CD14-positive monocyte (primary cell): ENCODE results near the gene WIZ. TPM values are rescaled to one million over a fixed set of nuclear protein-coding genes. Genes with fewer than 3 reads are reported as not detected.
A peak's percentile ranks its signal among the peaks of the same experiment; 100 is the strongest.

Source experiments
- DNase-seq, 3 donors: peaks; one replicate each; pipeline ENCODE4 v3.0.0-alpha.2; 2011 to 2022
- H2AFZ ChIP-seq: 2 replicates; pipeline ENCODE4 v1.6.0; 2012; ENCODE audit warnings: mild to moderate bottlenecking, low read depth, low read length, inconsistent platforms; ENCODE audit not compliant: insufficient read depth, poor library complexity, severe bottlenecking
- H3K27ac ChIP-seq, 2 donors: 1 replicate in 1 of 2; 2 replicates in 1 of 2; pipeline ENCODE4 v1.5.1; 2012 to 2013; ENCODE audit warnings: low read length in 2 of 2, control low read depth in 1 of 2, inconsistent platforms in 1 of 2, low read depth in 1 of 2, mild to moderate bottlenecking in 1 of 2
- H3K27me3 ChIP-seq, 2 donors: one replicate each; pipeline versions ENCODE4 v1.6.0 to v1.6.1; 2011 to 2013; ENCODE audit warnings: low read length in 2 of 2; ENCODE audit not compliant: control insufficient read depth in 2 of 2, insufficient read depth in 2 of 2
- H3K36me3 ChIP-seq, 2 donors: replicated peaks in 1 of 2; 1 replicate in 1 of 2; 2 replicates in 1 of 2; pipeline versions ENCODE4 v1.5.1 to v1.6.1; 2012 to 2013; ENCODE audit warnings: low read length in 2 of 2, control low read depth in 1 of 2, inconsistent platforms in 1 of 2, mild to moderate bottlenecking in 1 of 2; ENCODE audit not compliant: insufficient read depth in 2 of 2, control insufficient read depth in 1 of 2
- H3K4me1 ChIP-seq, 2 donors: 1 replicate in 1 of 2; 2 replicates in 1 of 2; pipeline versions ENCODE4 v1.5.1 to v1.6.1; 2012 to 2013; ENCODE audit warnings: low read length in 2 of 2, control low read depth in 1 of 2, inconsistent platforms in 1 of 2, mild to moderate bottlenecking in 1 of 2, moderate library complexity in 1 of 2; ENCODE audit not compliant: insufficient read depth in 2 of 2, control insufficient read depth in 1 of 2
- H3K4me2 ChIP-seq: replicated peaks from 2 replicates; pipeline ENCODE3; 2012; ENCODE audit warnings: low read length, moderate library complexity, mild to moderate bottlenecking; ENCODE audit not compliant: poor library complexity, severe bottlenecking; ENCODE audit errors: extremely low read depth
- H3K4me3 ChIP-seq, 3 experiments: fragments of 200-600 bp in 1 of 3; sonication (generic) in 1 of 3; replicated peaks in 1 of 3; 1 replicate in 2 of 3; 2 replicates in 1 of 3; pipeline ENCODE4 v1.5.1; 2011 to 2013; ENCODE audit warnings: low read length in 3 of 3, mild to moderate bottlenecking in 3 of 3, control low read depth in 2 of 3, low read depth in 2 of 3, inconsistent platforms in 1 of 3, moderate library complexity in 1 of 3
- H3K79me2 ChIP-seq: 2 replicates; pipeline ENCODE4 v1.6.0; 2012; ENCODE audit warnings: mild to moderate bottlenecking, control low read depth, inconsistent platforms, low read length, moderate library complexity; ENCODE audit not compliant: insufficient read depth
- H3K9ac ChIP-seq: 2 replicates; pipeline ENCODE4 v1.6.0; 2017; ENCODE audit warnings: low read length, mild to moderate bottlenecking; ENCODE audit not compliant: insufficient read depth, poor library complexity, severe bottlenecking
- H3K9me3 ChIP-seq, 2 donors: replicated peaks in 1 of 2; 1 replicate in 1 of 2; 2 replicates in 1 of 2; pipeline versions ENCODE4 v1.5.1 to v1.6.1; 2012 to 2013; ENCODE audit warnings: low read length in 2 of 2, control low read depth in 1 of 2; ENCODE audit not compliant: control insufficient read depth in 1 of 2, insufficient read depth in 1 of 2
- H4K20me1 ChIP-seq: 2 replicates; pipeline ENCODE4 v1.6.0; 2012; ENCODE audit warnings: mild to moderate bottlenecking, low read length, control low read depth, moderate library complexity; ENCODE audit not compliant: insufficient read depth
- H3K27ac Mint-ChIP-seq, 7 donors: one replicate each; pipeline ENCODE4 v1.8.0; 2020; ENCODE audit warnings: mild to moderate bottlenecking in 7 of 7, mixed read lengths in 7 of 7, moderate library complexity in 6 of 7, inconsistent platforms in 2 of 7
- H3K27me3 Mint-ChIP-seq, 3 donors: one replicate each; pipeline ENCODE4 v1.8.0; 2021 to 2022; ENCODE audit warnings: low read depth in 3 of 3, mild to moderate bottlenecking in 3 of 3, mixed read lengths in 3 of 3, moderate library complexity in 3 of 3, inconsistent platforms in 1 of 3
- H3K36me3 Mint-ChIP-seq, 2 donors: one replicate each; pipeline ENCODE4 v1.8.0; 2020; ENCODE audit warnings: mixed read lengths in 2 of 2, inconsistent platforms in 1 of 2, mild to moderate bottlenecking in 1 of 2
- H3K4me1 Mint-ChIP-seq: one replicate; pipeline ENCODE4 v1.8.0; 2020; ENCODE audit warnings: mild to moderate bottlenecking, mixed read lengths
- H3K4me3 Mint-ChIP-seq, 2 donors: one replicate each; pipeline ENCODE4 v1.8.0; 2020; ENCODE audit warnings: mild to moderate bottlenecking in 2 of 2, mixed read lengths in 2 of 2, moderate library complexity in 1 of 2
- H3K9me3 Mint-ChIP-seq, 7 donors: one replicate each; pipeline ENCODE4 v1.8.0; 2020 to 2022; ENCODE audit warnings: mixed read lengths in 7 of 7, mild to moderate bottlenecking in 6 of 7, moderate library complexity in 6 of 7, inconsistent platforms in 2 of 7
- WGBS: methylation state at CpG from one replicate; pipeline ENCODE4 v1.1.5; 2013; ENCODE audit warnings: missing lambda C conversion rate; ENCODE audit not compliant: insufficient coverage; 5-methylcytosine and 5-hydroxymethylcytosine counted together
- intact Hi-C, 2 donors: fragments of 100-400 bp; cut with micrococcal nuclease; formaldehyde crosslinking; loops; one replicate each; pipeline versions ENCODE4 v1.15.0 to v1.15.1; 2023
- polyA plus RNA-seq, 3 donors: library from polyadenylated mRNA; depleted of rRNA in 1 of 3; unstranded in 2 of 3; stranded (reverse) in 1 of 3; fragments of 300-500 nt in 2 of 3; fragments of >200 nt in 1 of 3; fragmentation: Illumina TruSeq in 2 of 3; gene quantifications; 1 replicate in 2 of 3; 2 replicates in 1 of 3; pipeline ENCODE4 v1.2.3, GENCODE V29; 2012 to 2021
- TF ChIP-seq, protein P1 (sequence below): fragments of 200-600 bp; IDR thresholded peaks from one replicate; pipeline ENCODE4 v1.8.0; 2022; ENCODE audit warnings: antibody characterized with exemption, mild to moderate bottlenecking

WIZ gene
- polyA plus RNA-seq, 3 donors, result 0.47 to 13.7 (median 0.51) TPM

- H3K27me3 Mint-ChIP-seq, result no peaks in the 10 kb centered on the region
- Histone ChIP-seq H4K20me1 (peaks cover 47% of the 10 kb centered on the region), H3K4me2 (peak overlapping the region; percentile 85), H3K27me3 (no peaks in the 10 kb centered on the region), H3K4me3 (peak overlapping the region; percentile 86 to 97 (median 97)), H3K36me3 (peaks cover 13 to 28% of the 10 kb centered on the region in 2 donors), H3K9me3 (peaks cover 3% of the 10 kb centered on the region in 2 donors), H2AFZ (peak overlapping the region; percentile 87), H3K9ac (peak overlapping the region; percentile 97), H3K4me1 (peaks cover 19 to 26% of the 10 kb centered on the region in 2 donors), H3K27ac (peak overlapping the region; percentile 55 to 92), H3K79me2 (peaks cover 57% of the 10 kb centered on the region)
- H3K27ac Mint-ChIP-seq, result peak overlapping the region; percentile 90 to 99 (median 97)
- intact Hi-C loops, result loop anchor here (2.0 to 5.0 kb wide), 4 partner anchors 15 to 41 kb away; partner anchors contain the start of gene AKAP8 (in 1 of the 2)
- peak overlapping the region; percentile 97 to 99 for H3K4me3 Mint-ChIP-seq
- H3K36me3 Mint-ChIP-seq, result peaks cover 23 to 43% of the 10 kb centered on the region in 2 donors
- H3K9me3 Mint-ChIP-seq, result peaks cover 0 to 6% (median 4%) of the 10 kb centered on the region in 7 donors
- 0% methylated on average over 13 of the region's 16 CpGs for WGBS
- H3K4me1 Mint-ChIP-seq, result peaks cover 33% of the 10 kb centered on the region
- no peak for DNase-seq
- TF ChIP-seq, protein P1, sequence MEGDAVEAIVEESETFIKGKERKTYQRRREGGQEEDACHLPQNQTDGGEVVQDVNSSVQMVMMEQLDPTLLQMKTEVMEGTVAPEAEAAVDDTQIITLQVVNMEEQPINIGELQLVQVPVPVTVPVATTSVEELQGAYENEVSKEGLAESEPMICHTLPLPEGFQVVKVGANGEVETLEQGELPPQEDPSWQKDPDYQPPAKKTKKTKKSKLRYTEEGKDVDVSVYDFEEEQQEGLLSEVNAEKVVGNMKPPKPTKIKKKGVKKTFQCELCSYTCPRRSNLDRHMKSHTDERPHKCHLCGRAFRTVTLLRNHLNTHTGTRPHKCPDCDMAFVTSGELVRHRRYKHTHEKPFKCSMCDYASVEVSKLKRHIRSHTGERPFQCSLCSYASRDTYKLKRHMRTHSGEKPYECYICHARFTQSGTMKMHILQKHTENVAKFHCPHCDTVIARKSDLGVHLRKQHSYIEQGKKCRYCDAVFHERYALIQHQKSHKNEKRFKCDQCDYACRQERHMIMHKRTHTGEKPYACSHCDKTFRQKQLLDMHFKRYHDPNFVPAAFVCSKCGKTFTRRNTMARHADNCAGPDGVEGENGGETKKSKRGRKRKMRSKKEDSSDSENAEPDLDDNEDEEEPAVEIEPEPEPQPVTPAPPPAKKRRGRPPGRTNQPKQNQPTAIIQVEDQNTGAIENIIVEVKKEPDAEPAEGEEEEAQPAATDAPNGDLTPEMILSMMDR, result no peak
Observed at GRCh38 chr19:15418231-15418578, 31.6 kb downstream of the WIZ start.

GRCh38 chr19:15417699-15418098, 32.1 kb downstream of the WIZ start:
- DNase-seq, result no peak
- H4K20me1 ChIP-seq, result peaks cover 52% of the 10 kb centered on the region
- Mint-ChIP-seq H3K36me3 (peaks cover 18 to 41% of the 10 kb centered on the region in 2 donors), H3K4me1 (peaks cover 33% of the 10 kb centered on the region), H3K4me3 (peak overlapping the region; percentile 97 to 99), H3K9me3 (peaks cover 0 to 2% (median 0%) of the 10 kb centered on the region in 7 donors), H3K27me3 (no peaks in the 10 kb centered on the region), H3K27ac (peak overlapping the region in 6 of 7 donors; percentile 75 to 99 (median 97))
- H3K9me3 ChIP-seq, result no peaks in the 10 kb centered on the region
- peak overlapping the region; percentile 86 to 97 (median 97) for H3K4me3 ChIP-seq
- H3K4me1 ChIP-seq, result peaks cover 19 to 26% of the 10 kb centered on the region in 2 donors
- H3K27me3 ChIP-seq, result no peaks in the 10 kb centered on the region
- intact Hi-C loops, result loop anchor here (2.0 to 5.0 kb wide), 4 partner anchors 15 to 40 kb away; partner anchors contain the start of gene AKAP8 (in 1 of the 2)
- peaks cover 8 to 23% of the 10 kb centered on the region in 2 donors for H3K36me3 ChIP-seq
- TF ChIP-seq, protein P1, result no peak
- H2AFZ ChIP-seq, result peak overlapping the region; percentile 87
- peak overlapping the region in 1 of 2 donors; percentile 92 for H3K27ac ChIP-seq
- WGBS, result 11% methylated on average over 9 of the region's 9 CpGs
- peak overlapping the region; percentile 85 for H3K4me2 ChIP-seq
- H3K79me2 ChIP-seq, result peaks cover 62% of the 10 kb centered on the region
- H3K9ac ChIP-seq, result peak overlapping the region; percentile 97
